GM23338 (cell line): Measurements from ENCODE around the gene CATSPERE.

Experiments used
- CREB1 ChIP-seq: fragments of 250-450 bp; sonication (Bioruptor Pico); IDR thresholded peaks from 2 replicates; pipeline ENCODE4 v1.5.0; 2020; ENCODE audit warnings: low read depth, mild to moderate bottlenecking, moderate library complexity
- EZH2 ChIP-seq: fragments of 200-600 bp; sonication (generic); IDR thresholded peaks from one replicate; pipeline ENCODE4 v1.8.0; 2017; ENCODE audit warnings: antibody characterized with exemption, mild to moderate bottlenecking, low read depth; ENCODE audit not compliant: unreplicated experiment
- EZH2phosphoT487 ChIP-seq: fragments of 200-600 bp; sonication (generic); IDR thresholded peaks from one replicate; pipeline ENCODE4 v1.8.1; 2018; ENCODE audit warnings: antibody characterized with exemption; ENCODE audit not compliant: unreplicated experiment
- NANOG ChIP-seq: IDR thresholded peaks from 2 replicates; pipeline ENCODE4 v1.6.1; 2016; ENCODE audit warnings: antibody characterized with exemption, borderline replicate concordance
- POLR2AphosphoS5 ChIP-seq: IDR thresholded peaks from 2 replicates; pipeline ENCODE4 v1.6.1; 2016; ENCODE audit warnings: antibody characterized with exemption, low read depth
- STAT1 ChIP-seq: IDR thresholded peaks from one replicate; pipeline ENCODE4 v1.6.1; 2016; ENCODE audit warnings: antibody characterized with exemption; ENCODE audit not compliant: unreplicated experiment
- TF ChIP-seq, protein P1 (sequence below), 2 experiments: fragments of 200-600 bp in 1 of 2; sonication (generic) in 1 of 2; conservative IDR thresholded peaks; 2 replicates each; pipeline versions ENCODE4 v1.5.1 to v1.6.1; 2016 to 2017; ENCODE audit warnings: antibody characterized with exemption in 2 of 2, low read depth in 2 of 2, mild to moderate bottlenecking in 2 of 2, moderate library complexity in 1 of 2
- TF ChIP-seq, protein P2 (sequence below): fragments of 250-450 bp; sonication (Bioruptor Pico); IDR thresholded peaks from 2 replicates; pipeline ENCODE4 v1.5.0; 2020; ENCODE audit warnings: mild to moderate bottlenecking, moderate library complexity
- TF ChIP-seq, protein P3 (sequence below): IDR thresholded peaks from one replicate; pipeline ENCODE4 v1.6.1; 2018; ENCODE audit warnings: antibody characterized with exemption; ENCODE audit not compliant: unreplicated experiment
- TF ChIP-seq, protein P4 (sequence below): IDR thresholded peaks from 2 replicates; pipeline ENCODE4 v1.6.1; 2016; ENCODE audit warnings: antibody characterized with exemption

DNA sequence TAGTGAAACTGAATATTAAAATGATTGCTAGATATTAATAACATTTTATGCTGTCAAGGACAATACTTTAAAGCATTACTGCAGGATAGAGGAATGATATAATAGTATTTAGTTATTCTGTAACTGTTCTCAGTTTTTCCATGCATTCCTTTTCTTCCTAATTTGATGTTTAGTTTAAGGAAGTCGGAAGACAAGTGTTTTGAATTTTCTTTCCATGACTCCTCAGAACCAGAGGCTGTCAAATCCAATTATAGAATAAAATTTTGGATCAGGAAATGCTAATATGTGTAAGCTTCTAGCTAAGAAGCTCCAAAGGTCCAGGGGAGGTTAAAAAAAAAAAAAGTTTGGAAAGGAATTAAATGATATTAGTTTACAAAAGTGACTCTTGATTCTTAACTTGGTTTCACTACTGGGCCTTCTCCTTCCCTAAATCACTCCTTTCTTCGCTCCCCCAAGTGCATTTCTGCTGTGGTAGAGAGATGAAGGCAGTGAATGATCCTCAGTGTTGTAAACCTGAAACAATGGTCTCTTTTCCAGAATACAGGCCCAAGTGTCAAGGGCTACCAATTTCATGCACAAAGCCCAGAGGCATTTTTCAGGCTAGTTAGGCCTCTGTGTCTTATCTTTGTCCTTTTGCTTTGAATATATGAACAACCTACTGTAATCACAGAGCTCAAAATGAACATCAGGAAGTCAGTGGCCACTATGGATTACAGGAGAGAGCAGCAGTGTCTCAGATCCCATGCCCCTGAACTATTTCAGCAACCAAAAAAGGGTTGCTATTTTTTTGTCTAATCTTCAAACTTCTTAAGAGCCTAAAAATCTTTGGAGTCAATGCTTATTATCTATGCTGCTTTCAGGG, 15.5 kb upstream of the CATSPERE start:
- TF ChIP-seq, protein P1, sequence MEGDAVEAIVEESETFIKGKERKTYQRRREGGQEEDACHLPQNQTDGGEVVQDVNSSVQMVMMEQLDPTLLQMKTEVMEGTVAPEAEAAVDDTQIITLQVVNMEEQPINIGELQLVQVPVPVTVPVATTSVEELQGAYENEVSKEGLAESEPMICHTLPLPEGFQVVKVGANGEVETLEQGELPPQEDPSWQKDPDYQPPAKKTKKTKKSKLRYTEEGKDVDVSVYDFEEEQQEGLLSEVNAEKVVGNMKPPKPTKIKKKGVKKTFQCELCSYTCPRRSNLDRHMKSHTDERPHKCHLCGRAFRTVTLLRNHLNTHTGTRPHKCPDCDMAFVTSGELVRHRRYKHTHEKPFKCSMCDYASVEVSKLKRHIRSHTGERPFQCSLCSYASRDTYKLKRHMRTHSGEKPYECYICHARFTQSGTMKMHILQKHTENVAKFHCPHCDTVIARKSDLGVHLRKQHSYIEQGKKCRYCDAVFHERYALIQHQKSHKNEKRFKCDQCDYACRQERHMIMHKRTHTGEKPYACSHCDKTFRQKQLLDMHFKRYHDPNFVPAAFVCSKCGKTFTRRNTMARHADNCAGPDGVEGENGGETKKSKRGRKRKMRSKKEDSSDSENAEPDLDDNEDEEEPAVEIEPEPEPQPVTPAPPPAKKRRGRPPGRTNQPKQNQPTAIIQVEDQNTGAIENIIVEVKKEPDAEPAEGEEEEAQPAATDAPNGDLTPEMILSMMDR (conservative IDR thresholded peaks at IDR 0.05; ENCODE audit: low read depth in 2 of 2): no peak
- no peak for TF ChIP-seq EZH2phosphoT487
- TF ChIP-seq EZH2: no peak
- TF ChIP-seq CREB1 (CRISPR knock-in tag): no peak
- TF ChIP-seq POLR2AphosphoS5: no peak
- TF ChIP-seq, protein P2, sequence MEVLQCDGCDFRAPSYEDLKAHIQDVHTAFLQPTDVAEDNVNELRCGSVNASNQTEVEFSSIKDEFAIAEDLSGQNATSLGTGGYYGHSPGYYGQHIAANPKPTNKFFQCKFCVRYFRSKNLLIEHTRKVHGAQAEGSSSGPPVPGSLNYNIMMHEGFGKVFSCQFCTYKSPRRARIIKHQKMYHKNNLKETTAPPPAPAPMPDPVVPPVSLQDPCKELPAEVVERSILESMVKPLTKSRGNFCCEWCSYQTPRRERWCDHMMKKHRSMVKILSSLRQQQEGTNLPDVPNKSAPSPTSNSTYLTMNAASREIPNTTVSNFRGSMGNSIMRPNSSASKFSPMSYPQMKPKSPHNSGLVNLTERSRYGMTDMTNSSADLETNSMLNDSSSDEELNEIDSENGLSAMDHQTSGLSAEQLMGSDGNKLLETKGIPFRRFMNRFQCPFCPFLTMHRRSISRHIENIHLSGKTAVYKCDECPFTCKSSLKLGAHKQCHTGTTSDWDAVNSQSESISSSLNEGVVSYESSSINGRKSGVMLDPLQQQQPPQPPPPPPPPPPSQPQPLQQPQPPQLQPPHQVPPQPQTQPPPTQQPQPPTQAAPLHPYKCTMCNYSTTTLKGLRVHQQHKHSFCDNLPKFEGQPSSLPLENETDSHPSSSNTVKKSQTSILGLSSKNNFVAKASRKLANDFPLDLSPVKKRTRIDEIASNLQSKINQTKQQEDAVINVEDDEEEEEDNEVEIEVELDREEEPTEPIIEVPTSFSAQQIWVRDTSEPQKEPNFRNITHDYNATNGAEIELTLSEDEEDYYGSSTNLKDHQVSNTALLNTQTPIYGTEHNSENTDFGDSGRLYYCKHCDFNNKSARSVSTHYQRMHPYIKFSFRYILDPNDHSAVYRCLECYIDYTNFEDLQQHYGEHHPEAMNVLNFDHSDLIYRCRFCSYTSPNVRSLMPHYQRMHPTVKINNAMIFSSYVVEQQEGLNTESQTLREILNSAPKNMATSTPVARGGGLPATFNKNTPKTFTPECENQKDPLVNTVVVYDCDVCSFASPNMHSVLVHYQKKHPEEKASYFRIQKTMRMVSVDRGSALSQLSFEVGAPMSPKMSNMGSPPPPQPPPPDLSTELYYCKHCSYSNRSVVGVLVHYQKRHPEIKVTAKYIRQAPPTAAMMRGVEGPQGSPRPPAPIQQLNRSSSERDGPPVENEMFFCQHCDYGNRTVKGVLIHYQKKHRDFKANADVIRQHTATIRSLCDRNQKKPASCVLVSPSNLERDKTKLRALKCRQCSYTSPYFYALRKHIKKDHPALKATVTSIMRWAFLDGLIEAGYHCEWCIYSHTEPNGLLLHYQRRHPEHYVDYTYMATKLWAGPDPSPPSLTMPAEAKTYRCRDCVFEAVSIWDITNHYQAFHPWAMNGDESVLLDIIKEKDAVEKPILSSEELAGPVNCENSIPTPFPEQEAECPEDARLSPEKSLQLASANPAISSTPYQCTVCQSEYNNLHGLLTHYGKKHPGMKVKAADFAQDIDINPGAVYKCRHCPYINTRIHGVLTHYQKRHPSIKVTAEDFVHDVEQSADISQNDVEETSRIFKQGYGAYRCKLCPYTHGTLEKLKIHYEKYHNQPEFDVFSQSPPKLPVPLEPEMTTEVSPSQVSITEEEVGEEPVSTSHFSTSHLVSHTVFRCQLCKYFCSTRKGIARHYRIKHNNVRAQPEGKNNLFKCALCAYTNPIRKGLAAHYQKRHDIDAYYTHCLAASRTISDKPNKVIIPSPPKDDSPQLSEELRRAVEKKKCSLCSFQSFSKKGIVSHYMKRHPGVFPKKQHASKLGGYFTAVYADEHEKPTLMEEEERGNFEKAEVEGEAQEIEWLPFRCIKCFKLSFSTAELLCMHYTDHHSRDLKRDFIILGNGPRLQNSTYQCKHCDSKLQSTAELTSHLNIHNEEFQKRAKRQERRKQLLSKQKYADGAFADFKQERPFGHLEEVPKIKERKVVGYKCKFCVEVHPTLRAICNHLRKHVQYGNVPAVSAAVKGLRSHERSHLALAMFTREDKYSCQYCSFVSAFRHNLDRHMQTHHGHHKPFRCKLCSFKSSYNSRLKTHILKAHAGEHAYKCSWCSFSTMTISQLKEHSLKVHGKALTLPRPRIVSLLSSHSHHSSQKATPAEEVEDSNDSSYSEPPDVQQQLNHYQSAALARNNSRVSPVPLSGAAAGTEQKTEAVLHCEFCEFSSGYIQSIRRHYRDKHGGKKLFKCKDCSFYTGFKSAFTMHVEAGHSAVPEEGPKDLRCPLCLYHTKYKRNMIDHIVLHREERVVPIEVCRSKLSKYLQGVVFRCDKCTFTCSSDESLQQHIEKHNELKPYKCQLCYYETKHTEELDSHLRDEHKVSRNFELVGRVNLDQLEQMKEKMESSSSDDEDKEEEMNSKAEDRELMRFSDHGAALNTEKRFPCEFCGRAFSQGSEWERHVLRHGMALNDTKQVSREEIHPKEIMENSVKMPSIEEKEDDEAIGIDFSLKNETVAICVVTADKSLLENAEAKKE (CRISPR knock-in tag): no peak
- TF ChIP-seq, protein P3, sequence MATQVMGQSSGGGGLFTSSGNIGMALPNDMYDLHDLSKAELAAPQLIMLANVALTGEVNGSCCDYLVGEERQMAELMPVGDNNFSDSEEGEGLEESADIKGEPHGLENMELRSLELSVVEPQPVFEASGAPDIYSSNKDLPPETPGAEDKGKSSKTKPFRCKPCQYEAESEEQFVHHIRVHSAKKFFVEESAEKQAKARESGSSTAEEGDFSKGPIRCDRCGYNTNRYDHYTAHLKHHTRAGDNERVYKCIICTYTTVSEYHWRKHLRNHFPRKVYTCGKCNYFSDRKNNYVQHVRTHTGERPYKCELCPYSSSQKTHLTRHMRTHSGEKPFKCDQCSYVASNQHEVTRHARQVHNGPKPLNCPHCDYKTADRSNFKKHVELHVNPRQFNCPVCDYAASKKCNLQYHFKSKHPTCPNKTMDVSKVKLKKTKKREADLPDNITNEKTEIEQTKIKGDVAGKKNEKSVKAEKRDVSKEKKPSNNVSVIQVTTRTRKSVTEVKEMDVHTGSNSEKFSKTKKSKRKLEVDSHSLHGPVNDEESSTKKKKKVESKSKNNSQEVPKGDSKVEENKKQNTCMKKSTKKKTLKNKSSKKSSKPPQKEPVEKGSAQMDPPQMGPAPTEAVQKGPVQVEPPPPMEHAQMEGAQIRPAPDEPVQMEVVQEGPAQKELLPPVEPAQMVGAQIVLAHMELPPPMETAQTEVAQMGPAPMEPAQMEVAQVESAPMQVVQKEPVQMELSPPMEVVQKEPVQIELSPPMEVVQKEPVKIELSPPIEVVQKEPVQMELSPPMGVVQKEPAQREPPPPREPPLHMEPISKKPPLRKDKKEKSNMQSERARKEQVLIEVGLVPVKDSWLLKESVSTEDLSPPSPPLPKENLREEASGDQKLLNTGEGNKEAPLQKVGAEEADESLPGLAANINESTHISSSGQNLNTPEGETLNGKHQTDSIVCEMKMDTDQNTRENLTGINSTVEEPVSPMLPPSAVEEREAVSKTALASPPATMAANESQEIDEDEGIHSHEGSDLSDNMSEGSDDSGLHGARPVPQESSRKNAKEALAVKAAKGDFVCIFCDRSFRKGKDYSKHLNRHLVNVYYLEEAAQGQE: no peak
- TF ChIP-seq, protein P4, sequence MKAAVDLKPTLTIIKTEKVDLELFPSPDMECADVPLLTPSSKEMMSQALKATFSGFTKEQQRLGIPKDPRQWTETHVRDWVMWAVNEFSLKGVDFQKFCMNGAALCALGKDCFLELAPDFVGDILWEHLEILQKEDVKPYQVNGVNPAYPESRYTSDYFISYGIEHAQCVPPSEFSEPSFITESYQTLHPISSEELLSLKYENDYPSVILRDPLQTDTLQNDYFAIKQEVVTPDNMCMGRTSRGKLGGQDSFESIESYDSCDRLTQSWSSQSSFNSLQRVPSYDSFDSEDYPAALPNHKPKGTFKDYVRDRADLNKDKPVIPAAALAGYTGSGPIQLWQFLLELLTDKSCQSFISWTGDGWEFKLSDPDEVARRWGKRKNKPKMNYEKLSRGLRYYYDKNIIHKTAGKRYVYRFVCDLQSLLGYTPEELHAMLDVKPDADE: no peak
- no peak for TF ChIP-seq STAT1
- no peak for TF ChIP-seq NANOG
